GM04503 (cell line): Measurements from ENCODE around the gene ANKRD11.

Source experiments
- DNase-seq: peaks from one replicate; pipeline ENCODE4 v3.0.0-alpha.2; 2012; ENCODE audit warnings: low read depth

The ANKRD11 gene

DNA sequence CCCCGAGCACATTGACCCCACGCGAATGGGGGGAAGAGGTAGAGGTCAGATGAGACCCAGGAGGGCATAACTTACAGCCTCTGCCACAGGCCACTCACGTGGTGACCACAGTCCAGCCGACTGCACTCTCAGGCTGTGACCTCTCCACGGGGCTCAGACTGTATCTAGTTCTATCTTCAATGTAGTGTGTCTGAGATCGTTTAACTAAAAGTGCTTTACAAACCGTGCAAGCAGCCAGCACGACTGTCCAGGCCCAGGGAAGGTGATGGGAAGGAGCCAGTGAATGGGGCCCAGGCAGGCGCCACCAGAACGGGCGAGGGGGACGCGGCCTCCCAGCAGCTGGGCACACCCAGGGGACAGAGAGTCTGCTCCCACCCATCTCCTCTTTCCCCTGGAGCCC, 108.6 kb downstream of the ANKRD11 start:
- DNase-seq = no peak

GRCh38 chr16:89380681-89381080, 109.7 kb downstream of the ANKRD11 start:
- DNase-seq = no peak

GRCh38 chr16:89378947-89379771, 111.2 kb downstream of the ANKRD11 start:
- no peak for DNase-seq

GRCh38 chr16:89377453-89377848, 112.9 kb downstream of the ANKRD11 start:
- DNase-seq = no peak

- no peak for DNase-seq
Measured at GRCh38 chr16:89376812-89377452, 113.4 kb downstream of the ANKRD11 start.

DNA sequence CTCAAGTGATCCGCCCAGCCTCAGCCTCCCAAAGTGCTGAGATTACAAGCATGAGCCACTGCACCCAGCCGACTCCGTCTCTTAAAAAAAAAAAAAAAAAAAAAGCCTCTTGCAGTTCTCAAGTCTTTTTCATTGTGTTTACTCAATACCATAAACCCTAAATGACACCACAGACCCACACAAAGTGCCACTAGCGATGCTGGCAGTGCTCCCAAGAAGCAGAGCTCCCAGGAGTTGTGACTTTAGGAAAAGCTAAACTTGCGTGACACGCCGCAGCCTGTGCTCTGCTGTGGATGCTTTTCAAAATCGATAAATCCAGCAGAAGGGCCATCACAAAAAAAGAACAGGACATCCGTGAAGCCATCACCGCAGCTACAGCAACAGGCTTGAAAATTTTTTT, 114.7 kb downstream of the ANKRD11 start:
- DNase-seq = no peak

DNA sequence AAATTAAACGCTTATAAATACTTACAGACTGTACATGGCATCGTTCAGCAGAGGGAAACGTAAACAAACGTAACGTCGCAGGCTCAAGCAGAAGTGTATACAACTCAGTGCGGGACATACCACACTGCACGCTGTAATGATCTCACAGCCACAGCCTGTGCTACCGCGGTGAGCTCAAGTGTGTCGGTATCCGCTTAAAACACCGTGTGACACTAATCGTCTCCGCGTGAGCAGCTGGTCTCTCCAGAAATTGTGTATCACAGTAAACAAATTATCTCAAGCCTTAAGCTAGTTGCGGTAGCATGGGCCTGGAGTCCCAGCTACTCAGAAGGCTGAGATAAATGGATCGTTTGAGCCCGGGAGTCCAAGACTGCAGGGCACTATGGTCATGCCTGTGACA, 115.3 kb downstream of the ANKRD11 start:
- DNase-seq = no peak

DNA sequence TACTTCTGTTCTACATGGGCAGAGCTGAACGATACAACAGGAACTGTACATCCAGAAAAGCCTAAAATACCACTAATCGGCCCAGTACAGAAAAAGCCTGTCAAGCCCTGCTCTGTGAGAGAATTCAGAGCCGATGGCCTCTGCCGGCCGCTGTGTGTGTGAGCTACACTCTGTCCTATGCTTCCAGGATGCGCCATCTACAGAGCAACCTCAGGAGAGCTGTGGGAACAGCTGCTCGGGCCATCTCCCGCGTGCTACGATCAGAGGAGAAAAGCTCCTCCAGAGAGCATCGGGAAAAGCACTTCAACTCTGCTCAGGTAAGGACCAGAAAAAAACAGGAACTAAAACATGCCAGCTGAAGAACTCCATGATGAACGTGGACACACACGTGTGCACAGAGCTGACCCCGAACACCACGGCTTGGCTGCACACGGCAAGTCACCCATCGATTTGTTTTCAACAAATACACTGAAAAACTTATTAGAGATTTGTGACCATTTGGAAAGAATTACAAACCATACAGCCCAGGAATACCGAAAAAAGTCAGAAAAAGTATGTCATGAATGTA, 115.9 kb downstream of the ANKRD11 start:
- DNase-seq = no peak

DNA sequence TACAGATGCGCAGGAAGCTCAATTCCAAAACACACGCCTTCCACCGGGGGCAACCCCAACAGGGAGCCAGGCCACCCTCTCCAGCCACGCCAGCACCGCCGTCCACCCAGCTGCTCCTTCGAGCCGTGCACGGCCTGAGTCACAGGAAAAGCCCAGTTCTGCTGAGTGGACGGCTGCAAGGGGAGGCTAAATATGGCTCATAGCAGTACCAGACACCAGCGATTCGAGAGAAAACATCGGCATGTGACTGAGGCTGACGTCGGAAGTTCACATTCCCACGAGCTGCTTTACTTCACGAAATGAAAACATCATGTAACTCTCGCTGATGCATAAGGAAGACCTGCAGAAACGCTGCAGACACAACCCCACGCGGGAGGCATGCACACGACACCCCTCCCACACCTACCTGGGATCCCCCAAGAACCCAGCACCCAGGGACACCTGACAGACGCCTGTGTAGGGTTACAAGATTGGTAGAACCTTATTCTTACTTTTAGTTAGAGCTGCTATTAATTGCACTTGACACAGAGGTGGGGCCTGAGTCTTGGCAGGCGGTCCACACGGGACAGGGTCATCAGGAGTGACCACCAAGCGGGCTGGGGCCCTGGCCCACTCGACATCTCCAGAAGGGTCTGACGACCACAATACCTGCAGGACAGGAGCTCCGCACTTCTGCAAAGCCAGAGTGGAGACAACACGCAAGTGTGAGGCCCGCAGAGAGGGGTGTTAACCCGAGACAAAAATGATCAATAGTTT, 116.8 kb downstream of the ANKRD11 start:
- no peak for DNase-seq

DNA sequence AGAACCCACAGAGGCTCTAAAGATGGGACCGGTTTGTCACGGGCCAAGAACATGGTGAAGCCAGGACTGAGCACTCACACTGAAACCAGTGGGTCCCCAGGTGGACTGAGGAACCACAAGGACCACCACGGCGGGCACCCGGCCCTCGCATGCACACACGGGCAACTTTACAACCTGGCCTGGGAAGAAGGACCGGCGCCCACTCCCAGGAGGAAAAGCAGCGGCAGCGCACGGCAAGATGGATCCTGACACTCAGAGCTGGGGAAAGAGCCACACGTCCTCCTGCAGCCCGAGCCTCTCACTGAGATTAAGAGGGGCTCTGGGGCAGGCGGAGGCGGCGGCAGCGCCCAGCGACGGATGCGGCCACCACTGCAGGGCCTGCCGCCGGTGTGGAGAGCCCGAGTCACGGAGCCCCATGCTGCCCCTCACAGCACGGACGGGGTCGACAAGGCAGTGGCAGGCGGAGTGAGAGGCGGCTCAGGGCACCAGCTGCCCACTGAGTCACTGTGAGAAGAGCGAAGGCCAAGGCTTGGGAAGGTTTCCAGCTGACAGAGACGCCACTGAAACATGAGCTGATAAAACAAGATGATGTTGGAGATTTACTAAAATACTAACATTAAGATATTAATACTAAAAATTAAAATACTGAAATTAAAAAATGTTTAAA, 118.3 kb downstream of the ANKRD11 start:
- no peak for DNase-seq

GRCh38 chr16:89371386-89371785, 119.0 kb downstream of the ANKRD11 start:
- DNase-seq = no peak

- DNase-seq = no peak
Measured at GRCh38 chr16:89370601-89371000, 119.8 kb downstream of the ANKRD11 start.

GRCh38 chr16:89370081-89370511, 120.3 kb downstream of the ANKRD11 start:
- no peak for DNase-seq

- no peak for DNase-seq
Measured at GRCh38 chr16:89369266-89369895, 121.0 kb downstream of the ANKRD11 start.

DNA sequence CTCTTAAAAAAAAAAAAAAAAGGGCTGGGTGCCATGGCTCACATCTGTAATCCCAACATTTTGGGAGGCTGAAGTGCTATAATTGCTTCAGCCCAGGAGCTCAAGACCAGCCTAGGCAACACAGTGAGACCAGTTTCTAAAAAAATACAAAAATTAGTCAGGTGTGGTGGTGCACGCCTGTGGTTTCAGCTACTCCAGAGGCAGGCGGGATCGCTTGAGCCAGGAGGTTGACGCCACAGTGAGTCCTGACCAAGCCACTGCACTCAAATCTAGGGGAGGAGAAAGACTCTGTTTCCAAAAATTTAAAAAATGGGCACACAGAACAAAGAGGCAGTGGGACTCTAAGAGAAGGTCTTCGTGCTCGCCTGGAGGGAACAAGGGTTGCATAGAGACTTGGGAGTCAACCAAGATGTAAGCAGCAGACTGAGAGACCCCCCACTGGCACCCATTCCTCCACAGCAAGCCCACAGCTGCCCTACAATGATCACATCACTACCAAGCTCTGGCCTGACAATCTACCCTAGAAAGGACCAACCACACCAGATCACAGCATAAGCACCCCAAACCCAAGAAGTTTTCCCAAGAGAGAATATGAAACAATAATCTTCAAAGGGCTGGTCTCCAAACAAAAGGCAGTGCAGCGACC, 121.6 kb downstream of the ANKRD11 start:
- DNase-seq = no peak

GRCh38 chr16:89367538-89367915, 122.8 kb downstream of the ANKRD11 start:
- no peak for DNase-seq

DNA sequence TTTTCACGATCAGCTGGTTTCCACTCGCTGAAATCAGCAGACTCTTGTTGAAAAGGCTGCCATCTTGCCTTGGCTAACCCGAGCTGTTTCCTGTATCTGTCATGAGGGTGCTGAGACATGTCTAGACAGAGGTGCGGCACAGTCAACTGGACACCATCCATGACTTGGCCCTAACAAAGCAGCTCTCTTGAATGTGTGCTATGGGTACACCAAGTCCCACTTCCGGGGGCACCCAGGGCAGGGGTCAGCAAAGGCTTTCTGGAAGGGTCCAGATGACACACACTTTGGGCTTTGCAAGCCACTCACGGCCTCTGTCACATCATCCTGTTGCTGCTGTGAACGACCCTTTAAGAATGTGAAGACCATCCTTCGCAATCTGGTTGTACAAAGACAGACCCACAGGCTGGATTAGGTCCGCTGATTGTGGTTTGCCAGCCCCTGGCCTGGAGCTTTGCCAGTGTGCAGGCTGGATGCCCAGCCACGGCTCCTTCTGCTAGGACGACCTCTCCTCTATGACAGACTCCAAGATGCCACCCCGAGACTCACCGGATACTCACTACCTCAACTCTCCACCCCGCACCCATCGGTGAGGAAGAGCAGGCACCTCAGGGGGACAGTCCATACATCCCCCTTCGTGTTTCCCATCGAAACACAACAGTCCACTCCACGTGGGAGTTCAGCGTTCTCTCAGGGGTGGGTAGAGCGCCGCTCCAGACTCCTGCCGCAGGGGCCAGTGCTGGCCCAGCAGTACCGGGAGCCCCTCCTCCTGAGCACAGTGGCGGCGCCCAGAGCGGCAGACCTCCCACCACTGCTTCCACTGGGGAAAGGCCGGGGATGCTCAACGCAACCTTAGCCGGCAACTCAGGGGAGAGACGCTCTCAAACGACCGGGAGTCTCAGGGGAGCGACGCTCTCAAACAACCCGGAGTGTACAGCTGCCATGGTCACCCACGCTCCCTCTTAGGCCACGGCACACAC, 123.5 kb downstream of the ANKRD11 start:
- DNase-seq = no peak

- DNase-seq = no peak
Measured at GRCh38 chr16:89365996-89366395, 124.4 kb downstream of the ANKRD11 start.

- peak; percentile 64 for DNase-seq
Measured at GRCh38 chr16:89365044-89365467, 125.3 kb downstream of the ANKRD11 start.

- no peak for DNase-seq
Measured at GRCh38 chr16:89364606-89365005, 125.8 kb downstream of the ANKRD11 start.
